ENCODE results near the gene TNK2.
"Not testable (repeated sequence)": the region's sequence is repeated elsewhere in the genome, so short reads cannot be mapped to it uniquely, and the experiment has no call there.

TNK2 gene

GRCh38 chr3:195907934-195908693, at the start of gene TNK2:
TSS of gene TNK2 (minus strand) at chr3:195908551. CDS start at chr3:195888588, 19,963 bp downstream.
- peak; percentile 68 for DNase-seq

GRCh38 chr3:195956577-195956976, 48.2 kb upstream of the TNK2 start:
- DNase-seq, result no peak

DNA sequence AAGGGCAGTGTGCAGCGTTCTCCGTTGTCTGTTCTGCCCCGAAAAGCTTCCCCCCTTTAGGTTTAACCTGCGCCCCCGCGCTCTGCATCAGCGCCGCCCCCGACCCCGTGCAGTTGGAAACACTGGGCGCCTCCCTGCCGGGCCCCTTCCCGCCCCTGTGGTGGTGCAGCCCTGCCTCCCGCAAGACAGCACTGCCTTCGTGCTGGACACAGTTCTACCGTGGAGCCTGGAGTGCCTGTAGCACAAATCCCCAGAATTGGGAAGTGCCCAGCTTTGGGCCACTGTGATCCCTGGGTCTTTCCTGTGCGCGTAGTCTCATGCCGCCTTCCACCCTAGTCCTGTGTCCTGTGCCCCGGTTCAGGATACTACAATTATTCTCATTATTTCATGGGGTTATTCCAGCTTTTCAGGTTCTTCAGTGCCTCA, 47.1 kb upstream of the TNK2 start:
- DNase-seq, result not testable (repeated sequence)

- not testable (repeated sequence) for DNase-seq
Measured at GRCh38 chr3:195954752-195955119, 46.4 kb upstream of the TNK2 start.

DNA sequence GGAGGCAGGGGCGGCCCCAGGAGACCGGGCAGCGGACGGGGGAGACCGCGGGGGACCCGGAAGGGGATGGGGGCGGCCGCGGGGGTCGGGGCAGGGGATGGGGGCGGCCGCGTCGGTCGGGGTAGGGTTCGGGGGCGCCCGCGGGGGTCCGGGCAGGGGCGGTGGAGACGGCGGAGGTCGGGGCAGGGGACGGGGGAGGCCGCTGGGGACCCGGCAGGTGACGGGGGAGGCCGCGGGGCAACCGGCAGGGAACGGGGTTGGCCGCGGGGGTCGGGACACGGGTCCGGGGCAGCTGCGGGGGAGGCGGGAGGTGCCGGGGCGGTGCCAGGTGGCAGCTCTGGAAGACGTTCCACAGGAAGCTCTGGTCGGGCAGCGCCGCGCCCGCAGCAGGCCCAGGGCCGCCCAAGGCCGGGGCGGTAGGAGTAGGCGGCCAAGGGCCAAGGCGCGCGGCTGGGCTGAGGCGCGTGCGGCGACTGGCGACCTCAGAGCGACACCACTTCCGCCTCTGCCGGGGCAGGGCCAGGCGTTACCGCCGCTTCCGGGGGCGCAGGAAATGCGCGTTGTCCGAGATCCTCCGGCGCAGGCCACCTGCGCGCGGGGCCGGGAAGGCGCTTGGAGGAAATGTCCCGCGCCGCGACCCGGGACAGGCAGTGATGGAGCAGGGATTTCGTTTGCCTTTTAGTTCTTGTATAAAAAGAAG, 45.9 kb upstream of the TNK2 start:
- not testable (repeated sequence) for DNase-seq

DNA sequence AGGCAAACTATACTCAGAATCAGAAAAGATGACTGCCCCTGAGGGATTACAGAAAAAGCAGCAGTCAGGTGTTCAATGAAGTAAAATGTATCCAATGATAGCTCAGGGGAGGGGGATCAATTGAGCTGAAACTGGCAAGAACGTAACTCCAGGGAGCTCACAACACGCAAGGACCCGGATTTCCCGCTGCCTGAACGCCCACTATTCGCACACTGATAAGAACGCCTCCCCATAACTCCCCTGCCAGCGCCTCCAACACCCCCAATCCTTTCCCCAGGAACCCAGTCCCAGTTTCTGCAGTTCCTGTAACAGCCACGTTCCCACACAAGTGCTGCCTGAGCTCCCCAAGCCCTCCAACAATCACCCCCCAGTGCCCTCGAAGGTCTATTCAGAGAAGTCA, 44.2 kb upstream of the TNK2 start:
- DNase-seq, result not testable (repeated sequence)

DNA sequence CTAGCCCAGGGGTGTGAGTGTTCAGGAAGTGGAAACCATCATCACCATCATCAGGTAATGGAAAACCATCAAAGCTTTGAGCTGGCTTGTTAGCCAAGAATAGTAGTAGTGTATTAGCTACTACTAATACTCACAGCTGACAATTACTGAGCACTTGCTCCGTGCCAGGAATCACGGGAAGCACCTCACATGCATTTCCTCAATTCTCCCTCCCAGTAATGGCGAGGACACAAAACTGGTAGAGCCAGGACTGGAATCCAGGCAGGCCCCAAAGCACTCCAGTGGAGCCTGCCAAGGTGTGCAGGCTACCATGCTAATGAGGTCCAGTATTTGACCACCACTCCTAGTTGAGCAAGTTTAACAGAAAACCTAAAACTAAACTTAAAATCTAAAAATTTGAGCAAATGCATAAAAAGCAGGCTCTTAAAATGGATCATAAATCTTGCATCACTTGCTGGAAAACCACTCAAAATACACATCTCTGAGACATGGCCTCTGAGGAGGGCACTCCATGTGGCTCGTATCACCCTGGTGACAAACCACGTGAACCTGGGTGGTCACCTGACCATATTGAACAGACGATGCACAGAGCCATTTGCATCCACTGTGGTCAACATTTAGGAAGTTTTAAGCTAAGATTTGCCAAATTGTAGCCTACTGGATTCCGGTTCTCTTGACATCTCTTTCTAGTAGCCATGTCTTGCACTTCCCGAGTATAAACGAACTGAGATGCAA, 43.3 kb upstream of the TNK2 start:
- not testable (repeated sequence) for DNase-seq

DNA sequence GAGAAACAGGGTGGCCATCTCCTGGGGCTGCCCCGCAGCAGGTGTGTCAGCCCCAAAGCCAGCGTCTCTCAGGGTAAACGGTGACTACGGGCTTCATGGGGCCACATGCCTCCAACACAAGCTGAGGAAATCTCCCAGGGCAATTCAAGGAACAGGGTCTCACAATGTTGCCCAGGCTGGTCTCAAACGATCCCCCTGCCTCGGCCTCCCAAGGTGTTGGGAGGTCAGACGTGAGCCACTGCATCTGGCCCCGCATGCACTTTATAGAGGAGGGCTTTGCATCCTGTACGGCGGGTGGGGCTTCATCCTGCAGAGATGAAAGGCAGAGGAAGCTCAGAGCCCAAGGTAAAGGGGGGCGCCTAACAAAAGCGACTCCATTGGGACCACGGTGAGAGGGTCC, 42.4 kb upstream of the TNK2 start:
- not testable (repeated sequence) for DNase-seq

GRCh38 chr3:195950164-195950563, 41.8 kb upstream of the TNK2 start:
- not testable (repeated sequence) for DNase-seq

DNA sequence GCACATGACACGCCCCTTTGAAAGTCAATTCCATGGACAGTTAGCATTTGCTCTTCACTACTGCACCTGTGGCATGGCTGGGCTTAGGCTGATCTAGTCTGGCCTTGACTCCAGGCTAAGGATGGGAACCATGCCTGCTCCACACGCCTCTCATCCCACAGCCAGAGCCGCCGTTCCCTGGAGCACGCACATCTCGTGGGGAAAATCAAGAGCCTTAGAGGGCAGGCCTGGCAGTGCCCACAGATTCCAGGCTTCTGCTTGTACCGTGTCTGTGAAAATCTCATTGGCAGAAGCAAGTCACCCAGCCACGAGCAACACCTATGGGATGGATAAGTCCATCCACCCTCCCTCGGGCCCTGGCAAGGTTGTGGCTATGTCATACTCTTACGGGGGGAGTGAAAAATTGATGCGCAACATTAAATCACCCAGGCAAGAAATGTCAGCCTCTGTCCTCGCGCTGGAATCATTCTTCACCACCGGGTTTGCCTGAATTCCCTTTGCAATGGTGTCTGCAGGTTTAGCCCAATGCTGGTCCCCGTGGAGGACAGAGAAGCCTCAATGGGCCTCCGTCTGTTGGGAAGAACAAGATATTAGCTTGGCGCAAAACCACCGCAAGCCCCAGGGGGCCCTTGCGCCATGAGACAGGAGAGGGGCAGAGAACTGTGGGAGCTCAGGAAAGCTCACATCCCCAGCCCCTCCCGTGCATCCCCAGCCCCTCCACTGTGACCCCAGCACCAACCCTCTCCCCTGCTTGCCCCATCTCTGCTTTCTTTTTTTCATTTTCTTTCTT, 38.8 kb upstream of the TNK2 start:
- DNase-seq, result not testable (repeated sequence)

- DNase-seq, result not testable (repeated sequence)
Measured at GRCh38 chr3:195941265-195941815, 33.0 kb upstream of the TNK2 start.

DNA sequence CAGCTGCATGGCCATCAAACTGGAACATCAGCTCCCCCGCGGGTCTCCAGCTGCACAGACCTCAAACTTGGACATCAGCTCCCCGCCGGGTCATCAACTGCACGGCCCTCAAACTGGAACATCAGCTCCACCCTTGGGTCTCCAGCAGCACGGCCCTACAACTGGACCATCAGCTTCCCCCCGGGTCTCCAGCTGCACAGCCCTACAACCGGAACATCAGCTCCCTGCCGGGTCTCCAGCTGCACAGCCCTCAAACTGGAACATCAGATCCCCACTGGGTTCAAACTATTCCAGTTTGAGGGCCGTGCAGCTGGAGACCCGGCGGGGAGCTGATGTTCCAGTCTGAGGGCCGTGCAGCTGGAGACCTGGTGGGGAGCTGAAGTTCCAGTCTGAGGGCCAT, 32.5 kb upstream of the TNK2 start:
- not testable (repeated sequence) for DNase-seq

DNA sequence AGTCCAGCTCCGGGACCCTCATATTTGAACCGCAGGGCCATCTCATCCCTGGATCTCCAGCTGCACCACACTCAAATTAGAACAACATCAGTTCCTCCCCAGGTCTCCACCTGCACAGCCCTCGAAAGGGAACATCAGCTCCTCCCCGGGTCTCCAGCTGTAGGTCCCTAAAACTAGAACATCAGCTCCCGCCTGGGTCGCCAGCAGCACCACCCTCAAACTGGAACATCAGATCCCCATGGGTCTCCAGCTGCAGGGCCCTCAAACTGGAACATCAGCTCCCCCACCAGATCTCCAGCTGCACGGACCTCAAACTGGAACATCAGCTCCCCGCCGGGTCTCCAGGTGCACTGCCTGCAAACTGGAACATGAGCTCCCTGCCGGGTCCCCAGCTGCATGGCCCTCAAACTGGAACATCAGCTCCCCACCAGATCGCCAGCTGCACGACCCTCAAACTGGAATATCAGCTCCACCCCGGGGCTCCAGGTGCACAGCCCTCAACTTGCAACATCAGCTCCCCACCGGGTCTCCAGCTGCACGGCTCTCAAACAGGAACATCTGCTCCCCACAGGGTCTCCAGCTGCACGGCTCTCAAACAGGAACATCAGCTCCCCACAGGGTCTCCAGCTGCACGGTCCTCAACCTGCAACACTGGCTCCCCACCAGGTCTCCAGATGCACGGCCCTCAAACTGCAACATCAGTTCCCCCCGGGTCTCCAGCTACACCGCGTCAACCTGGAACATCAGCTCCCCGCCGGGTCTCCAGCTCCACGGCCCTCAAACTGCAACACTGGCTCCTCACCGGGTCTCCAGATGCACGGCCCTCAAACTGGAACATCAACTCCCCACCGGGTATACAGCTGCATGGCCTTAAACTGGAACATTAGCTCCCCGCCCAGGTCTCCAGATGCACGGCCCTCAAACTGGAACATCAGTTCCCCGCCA, 31.4 kb upstream of the TNK2 start:
- DNase-seq, result not testable (repeated sequence)

GRCh38 chr3:195933044-195933430, 24.7 kb upstream of the TNK2 start:
- DNase-seq, result not testable (repeated sequence)

DNA sequence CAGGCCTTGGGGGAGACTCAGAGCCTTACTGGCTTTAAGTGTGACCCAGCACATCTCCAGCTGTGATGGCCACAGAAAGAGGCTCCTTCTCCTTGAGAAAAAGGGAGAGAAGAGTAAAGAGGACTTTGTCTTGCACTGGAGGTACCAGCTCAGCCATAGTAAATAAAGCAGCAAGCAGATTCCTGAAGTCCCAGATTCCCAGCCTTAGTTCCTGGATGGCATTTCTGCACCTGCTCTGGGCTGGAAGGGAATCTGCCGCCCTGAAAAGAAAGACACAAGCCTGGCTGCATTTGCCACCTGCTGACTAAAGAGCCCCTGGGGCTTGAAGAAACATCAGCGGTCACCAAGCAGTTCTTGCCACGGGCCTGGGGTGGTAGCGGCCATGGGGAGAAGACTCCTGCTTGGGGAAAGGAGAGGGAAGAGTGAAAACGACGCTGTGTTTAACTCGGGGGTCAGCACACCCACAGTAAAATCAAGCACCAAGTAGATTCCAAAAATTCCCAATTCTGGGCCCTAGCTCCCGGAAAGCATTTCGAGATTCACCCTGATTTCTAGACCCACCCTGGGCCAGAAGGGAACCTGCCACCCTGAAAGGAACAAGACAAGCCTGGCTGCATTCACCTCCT, 24.2 kb upstream of the TNK2 start:
- no peak for DNase-seq

GRCh38 chr3:195931582-195932273, 23.4 kb upstream of the TNK2 start:
- DNase-seq, result no peak

DNA sequence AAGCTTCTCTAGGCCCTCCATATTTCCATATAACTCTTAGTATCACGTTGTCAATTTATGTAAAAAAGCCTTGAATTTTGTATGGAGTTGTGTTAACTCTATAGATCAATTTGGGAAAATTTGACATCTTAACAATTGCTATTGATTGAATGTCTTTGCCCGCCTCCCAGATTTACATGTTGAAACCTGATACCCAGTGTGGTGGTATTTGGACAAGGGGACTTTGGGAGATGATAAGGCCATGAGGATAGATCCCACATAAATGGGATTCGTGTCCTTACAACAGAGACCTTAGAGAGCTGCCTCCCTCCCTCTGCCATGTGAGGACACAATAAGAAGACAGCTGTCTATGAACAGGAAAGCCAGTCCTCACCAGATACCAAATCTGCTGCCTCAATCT, 21.1 kb upstream of the TNK2 start:
- DNase-seq, result no peak

GRCh38 chr3:195921334-195921791, 13.0 kb upstream of the TNK2 start:
- DNase-seq, result no peak

DNA sequence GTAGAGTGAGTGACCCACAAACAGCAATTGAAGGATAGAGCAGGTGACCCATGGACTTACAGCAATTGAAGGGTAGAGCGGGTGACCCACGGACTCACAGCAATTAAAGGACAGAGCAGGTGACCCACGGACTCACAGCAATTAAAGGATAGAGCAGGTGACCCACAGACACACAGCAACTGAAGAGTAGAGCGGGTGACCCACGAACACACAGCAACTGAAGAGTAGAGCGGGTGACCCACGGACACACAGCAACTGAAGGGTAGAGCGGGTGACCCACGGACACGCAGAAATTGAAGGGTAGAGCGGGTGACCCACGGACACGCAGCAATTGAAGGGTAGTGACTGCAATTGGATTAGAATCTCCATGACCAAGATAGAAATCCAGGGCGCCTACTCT, 9.8 kb upstream of the TNK2 start:
- no peak for DNase-seq

- no peak for DNase-seq
Measured at GRCh38 chr3:195916991-195917390, 8.6 kb upstream of the TNK2 start.

Data from NCI-H1105 (cell line).